Suprapubic skin (tissue), 4 donors: Measurements from ENCODE around the gene TSACC. TPM values are rescaled to one million over a fixed set of nuclear protein-coding genes. Genes with fewer than 3 reads are reported as not detected.

ENCODE experiments used
- DNase-seq, 2 donors: peaks; one replicate each; pipeline ENCODE4 v3.0.0-alpha.2; 2019; ENCODE audit warnings: low spot score in 2 of 2
- H3K27ac ChIP-seq: fragments of 200-600 bp; sonication (generic); one replicate; pipeline ENCODE4 v1.5.1; 2019
- H3K27me3 ChIP-seq: fragments of 200-600 bp; sonication (generic); one replicate; pipeline ENCODE4 v1.5.1; 2019
- H3K36me3 ChIP-seq: fragments of 200-600 bp; sonication (generic); one replicate; pipeline ENCODE4 v1.5.1; 2019
- H3K4me1 ChIP-seq: fragments of 200-600 bp; sonication (generic); one replicate; pipeline ENCODE4 v1.5.1; 2019
- H3K4me3 ChIP-seq: fragments of 200-600 bp; sonication (generic); one replicate; pipeline ENCODE4 v1.5.1; 2019; ENCODE audit warnings: mild to moderate bottlenecking
- H3K9me3 ChIP-seq: fragments of 200-600 bp; sonication (generic); one replicate; pipeline ENCODE4 v1.5.1; 2019
- EP300 ChIP-seq: sonication (generic); formaldehyde crosslinking; IDR thresholded peaks from one replicate; pipeline ENCODE4 v1.6.1; 2017; ENCODE audit warnings: antibody characterized with exemption
- POLR2A ChIP-seq, 2 donors: fragments of 450-650 bp; IDR thresholded peaks; one replicate each; pipeline ENCODE4 v1.6.1; 2017; ENCODE audit warnings: antibody characterized with exemption in 2 of 2, mild to moderate bottlenecking in 2 of 2, moderate library complexity in 2 of 2
- POLR2AphosphoS5 ChIP-seq, 3 donors: sonication (generic); formaldehyde crosslinking; IDR thresholded peaks; one replicate each; pipeline ENCODE4 v1.6.1; 2017; ENCODE audit warnings: antibody characterized with exemption in 3 of 3
- WGBS: methylation state at CpG from one replicate; pipeline ENCODE4 v1.1.5; 2018; 5-methylcytosine and 5-hydroxymethylcytosine counted together
- total RNA-seq, 4 donors: library from RNA; depleted of rRNA; stranded (reverse); fragments of >200 nt; gene quantifications; one replicate each; pipeline ENCODE4 v1.1.0, GENCODE V29; 2016
- TF ChIP-seq, protein P1 (sequence below), 2 donors: fragments of 200-600 bp in 1 of 2; fragments of 450-650 bp in 1 of 2; sonication (generic) in 1 of 2; IDR thresholded peaks; one replicate each; pipeline ENCODE4 v1.5.1; 2016 to 2019; ENCODE audit warnings: antibody characterized with exemption in 2 of 2, mild to moderate bottlenecking in 1 of 2, moderate library complexity in 1 of 2

TSACC gene
- total RNA-seq, 4 donors from 2014 or later: not detected

- peaks cover 30% of the 10 kb centered on the region for H3K27me3 ChIP-seq
- 41% methylated on average over 6 of the region's 6 CpGs for WGBS
- DNase-seq: no peak
- TF ChIP-seq, protein P1, sequence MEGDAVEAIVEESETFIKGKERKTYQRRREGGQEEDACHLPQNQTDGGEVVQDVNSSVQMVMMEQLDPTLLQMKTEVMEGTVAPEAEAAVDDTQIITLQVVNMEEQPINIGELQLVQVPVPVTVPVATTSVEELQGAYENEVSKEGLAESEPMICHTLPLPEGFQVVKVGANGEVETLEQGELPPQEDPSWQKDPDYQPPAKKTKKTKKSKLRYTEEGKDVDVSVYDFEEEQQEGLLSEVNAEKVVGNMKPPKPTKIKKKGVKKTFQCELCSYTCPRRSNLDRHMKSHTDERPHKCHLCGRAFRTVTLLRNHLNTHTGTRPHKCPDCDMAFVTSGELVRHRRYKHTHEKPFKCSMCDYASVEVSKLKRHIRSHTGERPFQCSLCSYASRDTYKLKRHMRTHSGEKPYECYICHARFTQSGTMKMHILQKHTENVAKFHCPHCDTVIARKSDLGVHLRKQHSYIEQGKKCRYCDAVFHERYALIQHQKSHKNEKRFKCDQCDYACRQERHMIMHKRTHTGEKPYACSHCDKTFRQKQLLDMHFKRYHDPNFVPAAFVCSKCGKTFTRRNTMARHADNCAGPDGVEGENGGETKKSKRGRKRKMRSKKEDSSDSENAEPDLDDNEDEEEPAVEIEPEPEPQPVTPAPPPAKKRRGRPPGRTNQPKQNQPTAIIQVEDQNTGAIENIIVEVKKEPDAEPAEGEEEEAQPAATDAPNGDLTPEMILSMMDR (IDR thresholded peaks at IDR 0.05): no peak
- TF ChIP-seq POLR2A (IDR thresholded peaks at IDR 0.05): no peak
- TF ChIP-seq EP300: no peak
- no peak for TF ChIP-seq POLR2AphosphoS5 (IDR thresholded peaks at IDR 0.05)
- H3K4me3 ChIP-seq: no peak overlapping the region
- no peak overlapping the region for H3K27ac ChIP-seq
- H3K36me3 ChIP-seq: no peaks in the 10 kb centered on the region
- H3K4me1 ChIP-seq: peaks cover 7% of the 10 kb centered on the region
- no peaks in the 10 kb centered on the region for H3K9me3 ChIP-seq
Observed at GRCh38 chr1:156356262-156356874, 18.0 kb downstream of the TSACC start.

DNA sequence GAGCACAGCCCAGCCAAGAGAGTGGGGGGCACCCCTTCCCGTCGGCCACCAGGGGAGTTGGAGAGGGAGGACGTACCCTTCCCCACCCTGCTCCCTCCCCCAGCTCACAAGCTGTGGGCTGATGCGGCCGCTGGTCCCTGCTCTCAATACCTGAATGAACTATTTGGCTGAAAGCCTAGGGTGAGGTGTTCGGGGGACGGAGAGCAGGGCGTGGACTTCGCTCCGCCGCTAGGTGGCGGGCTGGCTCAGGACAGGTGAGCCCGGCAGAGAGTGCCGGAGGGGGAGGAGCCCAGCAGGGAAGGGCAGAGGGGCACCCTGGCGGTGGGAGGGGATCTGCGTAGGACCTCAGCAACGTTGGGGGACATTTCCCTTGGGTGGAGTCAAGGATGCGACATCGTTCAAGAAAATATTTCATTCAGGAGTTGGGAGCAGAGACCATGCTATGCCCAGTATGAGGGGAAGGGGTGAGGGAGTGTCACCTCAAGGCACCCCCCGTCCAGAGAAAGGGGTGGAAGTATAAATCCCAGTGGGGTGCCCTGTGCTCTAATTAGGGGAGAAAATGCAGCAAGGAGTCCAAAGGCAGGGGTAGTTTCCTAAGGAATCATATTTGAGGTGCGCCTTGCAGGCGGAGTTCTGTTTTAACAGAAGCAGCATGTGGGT, 18.7 kb downstream of the TSACC start:
- WGBS: 10% methylated on average over 22 of the region's 22 CpGs
- peaks cover 30% of the 10 kb centered on the region for H3K27me3 ChIP-seq
- peaks cover 7% of the 10 kb centered on the region for H3K4me1 ChIP-seq
- no peaks in the 10 kb centered on the region for H3K36me3 ChIP-seq
- H3K9me3 ChIP-seq: no peaks in the 10 kb centered on the region
- no peak overlapping the region for H3K27ac ChIP-seq
- no peak overlapping the region for H3K4me3 ChIP-seq
- TF ChIP-seq, protein P1 (IDR thresholded peaks at IDR 0.05): peak; percentile 17 to 82
- no peak for TF ChIP-seq POLR2AphosphoS5 (IDR thresholded peaks at IDR 0.05)
- DNase-seq: no peak

GRCh38 chr1:156357977-156358376, 19.7 kb downstream of the TSACC start:
- Histone ChIP-seq H3K36me3 (no peaks in the 10 kb centered on the region), H3K4me1 (peaks cover 7% of the 10 kb centered on the region), H3K9me3 (no peaks in the 10 kb centered on the region), H3K27me3 (peaks cover 30% of the 10 kb centered on the region), H3K4me3 (no peak overlapping the region), H3K27ac (no peak overlapping the region)
- no peak for DNase-seq
- TF ChIP-seq POLR2AphosphoS5 (IDR thresholded peaks at IDR 0.05): no peak
- no peak for TF ChIP-seq POLR2A (IDR thresholded peaks at IDR 0.05)
- TF ChIP-seq EP300: no peak
- TF ChIP-seq, protein P1 (IDR thresholded peaks at IDR 0.05): no peak
- WGBS: 95% methylated on average over 2 of the region's 2 CpGs

GRCh38 chr1:156358641-156359040, 20.3 kb downstream of the TSACC start:
- no peak for DNase-seq
- Histone ChIP-seq H3K4me3 (no peak overlapping the region), H3K27ac (no peak overlapping the region), H3K4me1 (peaks cover 7% of the 10 kb centered on the region), H3K36me3 (no peaks in the 10 kb centered on the region), H3K9me3 (no peaks in the 10 kb centered on the region), H3K27me3 (peaks cover 30% of the 10 kb centered on the region)
- TF ChIP-seq POLR2A (IDR thresholded peaks at IDR 0.05) (no peak), POLR2AphosphoS5 (IDR thresholded peaks at IDR 0.05) (no peak), EP300 (no peak)
- TF ChIP-seq, protein P1 (IDR thresholded peaks at IDR 0.05): no peak
- WGBS: 93% methylated on average over 1 of the region's 1 CpG

GRCh38 chr1:156359249-156359648, 20.9 kb downstream of the TSACC start:
- H3K4me1 ChIP-seq: peaks cover 7% of the 10 kb centered on the region

More at GRCh38 chr1:156359249-156359648, 20.9 kb downstream of the TSACC start:
- TF ChIP-seq POLR2AphosphoS5 (IDR thresholded peaks at IDR 0.05): no peak
- no peak for TF ChIP-seq POLR2A (IDR thresholded peaks at IDR 0.05)
- TF ChIP-seq EP300: no peak
- TF ChIP-seq, protein P1 (IDR thresholded peaks at IDR 0.05): no peak
- Histone ChIP-seq H3K27me3 (peaks cover 33% of the 10 kb centered on the region), H3K36me3 (no peaks in the 10 kb centered on the region), H3K9me3 (no peaks in the 10 kb centered on the region), H3K4me3 (no peak overlapping the region), H3K27ac (no peak overlapping the region)
- WGBS: 84% methylated on average over 3 of the region's 3 CpGs
- no peak for DNase-seq
